Measurements from ENCODE around the gene COX7A2L.

The COX7A2L gene

DNA sequence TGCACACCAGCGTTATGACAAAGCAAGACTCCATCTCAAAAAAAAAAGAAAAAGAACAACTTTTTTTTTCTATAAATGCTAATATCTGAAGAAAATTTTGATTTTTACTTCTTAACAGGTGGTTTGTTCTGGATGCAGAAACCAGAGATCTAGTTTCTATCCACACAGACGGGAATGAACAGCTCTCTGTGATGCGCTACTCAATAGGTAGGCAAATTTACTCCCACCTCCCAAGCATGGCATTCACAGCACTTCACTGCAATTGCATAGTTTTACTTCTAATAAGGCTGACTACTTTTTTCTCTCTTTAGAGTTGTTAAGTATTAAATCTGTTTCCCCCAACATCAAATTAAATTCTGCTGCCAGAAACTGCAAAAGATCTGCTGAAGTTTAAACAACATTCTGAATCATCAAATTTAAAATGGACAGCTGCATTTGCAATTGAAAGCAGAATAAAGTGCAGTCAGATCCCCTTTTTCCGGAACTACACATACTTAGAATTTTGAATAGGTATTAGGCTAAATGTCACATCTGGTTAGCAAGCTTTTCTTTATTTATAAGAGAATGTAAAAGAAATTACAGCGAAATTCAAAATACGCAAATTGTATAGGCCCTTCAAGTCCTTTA is 45.1 kb downstream of the COX7A2L start:
- no peak for DNase-seq

DNA sequence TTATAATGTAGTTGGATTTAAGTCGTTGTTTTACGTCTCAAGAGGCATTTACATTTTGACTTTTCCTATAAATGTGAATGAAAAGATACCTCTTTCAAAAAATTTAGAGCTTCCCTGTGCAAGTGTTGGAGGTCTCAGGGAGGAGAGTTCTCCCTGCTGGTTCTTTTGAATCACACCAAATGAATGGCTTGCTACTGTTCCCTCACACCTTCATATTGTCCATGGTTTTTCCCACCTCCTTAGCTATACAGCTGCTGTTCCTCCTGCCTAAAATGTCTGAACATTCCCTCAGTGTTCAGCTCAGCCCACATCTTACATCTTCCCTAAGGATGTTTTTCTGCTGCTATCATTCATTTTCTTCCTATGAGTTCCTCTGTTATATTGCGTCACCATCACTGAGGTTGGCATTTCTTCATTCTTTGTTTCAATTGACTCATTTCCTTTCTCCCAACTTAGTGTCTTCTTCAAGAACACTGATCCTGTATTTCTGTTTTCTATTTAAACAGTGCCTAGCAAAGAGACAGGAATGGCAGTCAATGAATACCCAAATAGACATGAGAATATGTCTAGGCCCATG is 46.0 kb downstream of the COX7A2L start:
- DNase-seq = no peak

DNA sequence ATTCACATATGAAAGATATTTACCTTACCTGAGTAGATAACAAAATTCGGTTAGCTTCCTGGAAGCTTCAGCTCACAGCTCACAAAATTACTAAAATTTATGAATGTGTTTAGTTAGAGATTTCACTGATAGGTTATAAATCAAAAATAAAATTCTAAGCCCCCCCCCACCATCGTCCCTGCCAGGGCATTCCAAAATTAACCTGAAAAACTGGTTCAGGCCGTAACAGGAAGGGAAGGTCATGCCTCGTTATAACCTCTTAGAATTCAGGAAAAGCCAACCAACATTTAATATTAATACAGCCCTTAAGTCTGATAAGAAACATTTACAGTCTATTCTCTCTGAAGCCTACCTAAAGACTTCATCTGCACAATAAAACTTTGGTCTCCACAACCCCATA is 48.9 kb downstream of the COX7A2L start:
- no peak for DNase-seq

DNA sequence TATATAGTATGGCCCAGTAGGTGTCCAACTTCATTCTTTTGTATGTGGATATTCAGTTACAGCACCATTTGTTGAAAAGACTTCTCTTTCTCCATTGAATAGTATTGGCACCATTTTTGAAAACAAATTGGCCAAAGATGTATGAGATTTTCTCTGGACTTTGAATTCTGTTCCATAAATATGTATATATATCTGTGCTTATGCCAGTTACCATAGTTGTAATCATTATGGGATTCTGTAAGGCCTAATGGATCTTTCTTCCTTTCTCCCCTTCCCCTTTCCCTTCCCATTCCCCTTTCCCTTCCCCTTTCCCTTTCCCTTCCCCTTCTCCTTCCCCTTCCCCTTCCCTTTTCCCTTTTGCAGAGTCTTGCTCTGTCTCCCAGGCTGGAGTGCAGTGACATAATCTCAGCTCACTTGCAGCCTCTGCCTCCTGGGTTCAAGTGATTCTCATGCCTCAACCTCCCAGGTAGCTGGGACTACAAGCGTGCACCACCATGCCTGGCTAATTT is 51.0 kb downstream of the COX7A2L start:
- DNase-seq = no peak

DNA sequence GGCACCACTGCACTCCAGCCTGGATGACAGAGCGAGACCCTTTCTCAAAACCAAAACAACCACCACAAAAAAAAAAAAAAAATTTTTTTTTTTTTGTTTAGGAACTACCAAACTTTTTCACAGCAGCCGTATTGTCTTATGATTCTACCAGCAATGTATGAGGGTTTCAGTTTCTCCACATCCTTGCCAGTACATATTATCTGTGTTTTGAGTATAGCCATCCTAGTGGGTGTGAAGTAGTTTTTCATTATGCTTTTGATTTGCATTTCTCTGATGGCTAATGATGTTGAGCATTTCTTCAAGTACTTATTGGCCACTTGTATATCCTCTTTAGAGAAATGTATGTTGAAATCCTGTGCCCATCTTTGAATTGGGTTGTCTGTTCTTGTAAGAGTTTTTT is 51.7 kb downstream of the COX7A2L start:
- DNase-seq = no peak

DNA sequence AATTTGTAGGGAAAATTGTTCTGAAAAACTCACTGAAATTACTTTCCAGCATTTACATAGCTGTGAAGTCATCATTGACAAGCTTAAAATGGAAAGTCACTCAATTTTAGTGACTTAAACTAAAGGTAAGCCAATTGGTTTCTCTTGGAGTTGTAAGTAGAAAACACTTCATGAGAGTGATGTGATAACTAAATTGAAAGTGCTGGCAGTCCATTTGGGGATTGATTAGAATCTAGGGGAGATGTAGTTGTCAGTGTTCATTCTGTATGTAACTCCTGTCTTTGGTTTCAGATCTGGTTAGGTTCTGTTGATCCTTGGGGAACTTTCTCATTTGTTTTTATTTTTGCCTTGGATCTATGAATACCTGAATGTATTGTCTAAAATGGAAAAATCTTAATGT is 53.8 kb downstream of the COX7A2L start:
- DNase-seq = no peak

DNA sequence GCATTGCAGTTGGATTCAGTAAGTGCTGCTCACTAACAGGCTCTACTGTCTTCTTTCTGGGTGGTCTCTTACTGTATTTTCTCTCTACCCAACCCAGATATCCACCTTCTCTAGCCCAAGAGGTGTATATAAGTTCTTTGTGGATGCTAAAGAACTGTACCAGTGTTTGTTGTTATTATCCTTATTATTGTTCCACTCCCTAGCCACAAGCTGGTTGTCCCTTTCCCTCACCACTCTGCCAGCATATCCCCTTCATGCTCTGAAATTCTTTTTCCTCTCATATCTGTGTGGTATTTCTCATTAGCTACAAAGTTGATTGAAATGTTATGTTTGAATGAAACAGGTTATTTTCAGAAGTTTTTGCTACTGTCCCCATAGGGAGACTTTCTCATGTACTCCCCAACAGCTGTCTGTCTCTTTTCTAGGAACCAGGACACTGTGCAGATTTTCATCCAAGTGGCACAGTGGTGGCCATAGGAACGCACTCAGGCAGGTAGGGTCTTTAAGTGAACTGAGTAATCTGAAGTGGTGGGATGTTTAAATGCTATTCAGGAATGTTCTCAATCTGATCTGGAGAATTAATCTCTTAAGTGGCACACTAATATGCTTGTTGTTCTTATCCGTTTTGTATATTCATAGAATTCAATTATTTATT is 56.8 kb downstream of the COX7A2L start:
- DNase-seq = no peak

DNA sequence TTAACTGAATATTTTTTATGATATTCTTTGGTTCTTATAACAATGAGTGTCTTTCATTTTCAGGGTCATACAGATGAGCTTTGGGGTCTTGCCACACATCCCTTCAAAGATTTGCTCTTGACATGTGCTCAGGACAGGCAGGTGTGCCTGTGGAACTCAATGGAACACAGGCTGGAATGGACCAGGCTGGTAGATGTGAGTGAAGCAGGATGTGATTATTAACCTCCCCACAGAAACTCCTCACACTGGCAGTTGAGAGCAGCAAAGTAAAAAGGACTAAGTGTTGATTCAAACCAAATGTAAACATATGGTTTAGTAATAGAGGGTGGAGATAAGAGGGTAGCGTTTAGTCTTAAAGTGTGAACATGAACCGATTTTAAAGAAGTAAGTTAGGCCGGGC is 57.8 kb downstream of the COX7A2L start:
- DNase-seq = no peak

DNA sequence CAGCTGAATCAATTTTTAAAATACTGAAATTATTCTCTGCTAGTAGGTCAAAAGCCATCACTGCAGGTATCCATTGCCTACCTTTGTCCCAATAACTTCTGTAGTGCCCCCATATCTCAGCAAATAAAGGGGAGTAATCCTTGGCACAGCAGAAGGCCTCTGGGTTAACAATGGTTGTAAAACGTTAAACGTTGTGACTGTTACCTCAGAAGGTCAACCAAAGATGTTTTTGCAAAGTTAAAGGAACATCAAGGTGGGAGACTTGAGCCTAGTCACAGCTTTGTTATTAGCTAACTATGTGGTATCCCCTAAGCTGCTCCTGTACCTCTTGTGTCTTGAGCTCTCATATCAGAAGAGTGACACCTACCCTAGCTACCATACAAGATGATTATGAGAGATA is 60.5 kb downstream of the COX7A2L start:
- DNase-seq = no peak

Data from T-helper 9 cell (primary cell).